ENCODE results near the gene TCTN2.

Gene TCTN2

GRCh38 chr12:123690191-123690840 is 19.4 kb downstream of the TCTN2 start:
- no peak for DNase-seq

DNA sequence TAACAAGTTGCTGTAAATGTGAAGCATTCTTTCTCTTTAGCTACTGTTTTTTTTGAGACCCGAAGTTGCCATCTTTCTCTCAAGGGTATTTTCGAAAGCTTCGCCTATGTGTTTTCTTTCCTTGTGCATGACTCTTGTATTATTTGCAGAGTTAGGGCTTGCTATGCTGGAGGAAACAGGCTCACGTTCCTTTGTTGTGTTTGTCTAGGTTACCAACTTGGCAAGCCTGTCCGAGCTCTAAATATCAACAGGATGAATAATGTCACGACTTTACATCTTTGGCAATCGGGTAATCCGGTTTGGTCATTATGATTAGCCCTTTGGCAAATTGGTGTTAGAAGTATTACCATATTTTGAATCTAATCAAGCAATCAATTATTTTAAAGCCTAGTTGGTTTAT is 25.3 kb downstream of the TCTN2 start:
- DNase-seq, result no peak

DNA sequence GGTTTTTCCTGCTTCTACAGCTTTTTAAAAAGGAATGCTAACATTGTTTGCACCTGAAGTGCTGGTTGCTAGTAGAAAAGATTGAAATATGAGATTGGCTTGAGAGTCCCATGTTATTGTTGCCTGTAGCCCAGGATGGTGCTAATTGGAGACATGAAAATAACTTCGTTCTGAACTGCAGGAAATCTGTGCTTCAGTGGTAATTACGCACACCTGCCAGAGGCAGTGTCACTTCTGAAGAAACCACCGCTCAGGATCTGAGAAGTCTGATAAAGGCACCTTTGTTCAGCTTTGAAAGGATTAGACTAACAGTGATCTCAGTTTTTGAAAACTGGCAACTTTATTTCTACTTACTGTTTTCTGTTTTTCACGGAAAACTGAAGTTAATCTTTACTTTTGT is 25.7 kb downstream of the TCTN2 start:
- no peak for DNase-seq

GRCh38 chr12:123705935-123706334 is 35.0 kb downstream of the TCTN2 start:
- no peak for DNase-seq

GRCh38 chr12:123707466-123707865 is 36.6 kb downstream of the TCTN2 start:
- no peak for DNase-seq

DNA sequence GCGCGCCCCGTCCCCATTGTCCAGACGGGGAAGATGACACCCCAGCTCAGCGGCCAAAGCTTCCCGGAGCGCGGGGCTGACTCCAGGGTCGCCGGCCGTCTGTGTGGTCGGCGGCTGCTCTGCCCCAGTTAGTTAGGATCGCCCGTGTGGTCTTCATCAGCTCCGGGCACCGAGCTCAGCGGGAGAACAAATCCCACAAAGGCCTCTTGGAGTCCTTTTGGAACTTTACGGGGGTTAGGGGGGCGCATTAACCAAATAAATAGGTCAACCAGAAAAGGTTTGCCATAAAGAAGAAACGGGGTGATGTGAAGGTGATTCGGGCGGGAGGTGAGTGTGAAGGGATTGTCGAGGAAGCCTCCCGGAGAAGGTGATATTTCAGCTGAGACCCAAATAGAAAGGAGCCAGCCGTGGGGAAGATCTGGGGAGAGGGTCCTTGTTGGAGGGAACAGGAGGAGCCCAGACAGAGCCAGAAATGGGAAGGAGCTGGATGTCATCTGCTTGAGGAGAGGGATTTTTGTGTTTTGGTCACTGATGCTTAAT is 41.9 kb downstream of the TCTN2 start:
- no peak for DNase-seq

GRCh38 chr12:123713398-123713797 is 42.5 kb downstream of the TCTN2 start:
- DNase-seq, result no peak

- peak; percentile 73 for DNase-seq
These were observed 43.1 kb downstream of the TCTN2 start for GRCh38 chr12:123713823-123714585.

DNA sequence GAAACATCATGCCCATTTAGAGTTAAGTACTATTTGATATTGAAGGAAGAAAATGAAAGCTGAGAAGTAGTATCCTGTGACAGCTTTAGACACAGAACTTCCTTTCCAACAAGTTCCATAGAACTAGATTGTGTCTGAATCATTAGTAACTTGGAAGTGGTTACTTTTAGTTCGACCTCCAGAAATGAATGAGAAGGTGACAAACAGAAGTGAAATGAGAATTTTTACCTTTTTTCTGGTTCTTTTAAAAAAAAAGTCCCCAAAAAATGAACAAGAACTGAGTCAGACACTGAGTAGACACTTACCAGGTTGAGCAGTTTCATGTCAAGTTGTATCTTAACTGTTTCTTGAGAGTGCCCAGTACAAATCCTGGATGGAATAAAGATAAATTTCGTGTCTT is 44.3 kb downstream of the TCTN2 start:
- DNase-seq, result no peak

GRCh38 chr12:123717350-123717749 is 46.4 kb downstream of the TCTN2 start:
- no peak for DNase-seq

DNA sequence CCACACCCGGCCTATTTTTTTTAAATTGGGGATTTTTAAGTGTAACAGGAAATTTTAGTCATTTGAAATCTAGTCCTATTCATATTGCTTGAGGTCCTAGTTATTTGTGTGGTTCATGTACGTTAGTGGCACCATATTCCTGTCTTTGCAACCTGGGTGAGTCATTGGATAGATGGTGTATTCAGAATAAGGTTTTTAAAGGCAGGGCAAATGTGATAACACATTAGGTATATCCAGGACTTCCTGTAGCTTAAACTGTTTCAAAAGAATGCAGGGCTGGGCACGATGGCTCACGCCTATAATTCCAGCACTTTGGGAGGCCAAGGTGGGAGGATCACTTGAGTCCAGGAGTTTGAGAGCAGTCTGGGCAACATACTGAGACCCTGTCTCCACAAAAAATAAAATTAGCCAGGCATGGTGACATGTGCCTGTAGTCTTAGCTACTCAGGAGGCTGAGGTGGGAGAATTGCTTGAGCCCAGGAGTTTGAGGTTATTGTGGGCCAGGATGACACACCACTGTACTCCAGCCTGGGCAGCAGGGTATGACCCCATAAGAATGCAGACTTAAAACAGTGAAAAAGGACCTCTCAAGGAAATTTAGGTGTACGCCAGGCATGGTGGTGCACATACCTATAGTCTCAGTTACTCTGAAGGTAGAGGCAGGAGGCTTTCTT is 49.4 kb downstream of the TCTN2 start:
- DNase-seq, result no peak

GRCh38 chr12:123721245-123721644 is 50.3 kb downstream of the TCTN2 start:
- DNase-seq, result no peak

DNA sequence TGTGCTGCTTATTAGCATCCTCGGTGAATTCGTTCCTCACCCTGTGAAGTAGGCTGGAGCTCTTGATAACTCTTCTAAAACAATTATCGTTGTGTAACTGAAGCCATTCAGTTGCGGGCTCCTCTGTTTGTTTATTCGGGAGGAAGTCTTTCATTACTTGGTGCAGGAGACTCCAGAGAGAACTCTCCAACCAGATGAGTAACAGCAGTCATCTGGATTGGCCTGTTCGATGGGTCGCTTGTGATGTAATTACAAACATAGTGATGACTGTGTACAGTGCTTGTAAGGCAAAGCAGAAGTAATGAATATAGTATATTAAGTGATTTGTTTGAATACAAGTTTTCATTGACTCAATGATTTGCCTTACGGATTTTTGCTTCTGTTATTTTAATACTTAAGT is 52.1 kb downstream of the TCTN2 start:
- DNase-seq, result no peak

GRCh38 chr12:123723765-123724164 is 52.9 kb downstream of the TCTN2 start:
- DNase-seq, result peak; percentile 52

GRCh38 chr12:123726244-123726643 is 55.3 kb downstream of the TCTN2 start:
- no peak for DNase-seq

GRCh38 chr12:123726962-123727361 is 56.0 kb downstream of the TCTN2 start:
- no peak for DNase-seq

DNA sequence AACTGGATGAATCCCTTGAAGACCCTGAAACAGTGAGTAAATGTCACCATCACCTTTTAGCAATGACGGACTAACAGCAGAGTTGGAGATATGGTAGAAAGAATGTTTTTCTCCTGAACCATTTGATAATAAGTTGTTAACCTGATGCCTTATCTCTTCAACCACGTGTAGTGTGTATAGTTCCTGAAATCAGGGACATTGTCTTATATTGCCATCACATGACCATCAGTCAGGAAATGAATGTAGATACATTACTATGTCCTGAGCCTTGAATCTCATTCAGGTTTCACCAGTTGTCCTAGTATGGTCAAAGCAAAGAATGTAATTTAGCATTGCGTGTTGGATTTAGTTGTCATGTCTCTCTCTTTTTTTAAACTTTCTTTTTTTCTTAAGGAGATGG is 57.0 kb downstream of the TCTN2 start:
- no peak for DNase-seq

GRCh38 chr12:123731596-123731995 is 60.7 kb downstream of the TCTN2 start:
- DNase-seq, result no peak

DNA sequence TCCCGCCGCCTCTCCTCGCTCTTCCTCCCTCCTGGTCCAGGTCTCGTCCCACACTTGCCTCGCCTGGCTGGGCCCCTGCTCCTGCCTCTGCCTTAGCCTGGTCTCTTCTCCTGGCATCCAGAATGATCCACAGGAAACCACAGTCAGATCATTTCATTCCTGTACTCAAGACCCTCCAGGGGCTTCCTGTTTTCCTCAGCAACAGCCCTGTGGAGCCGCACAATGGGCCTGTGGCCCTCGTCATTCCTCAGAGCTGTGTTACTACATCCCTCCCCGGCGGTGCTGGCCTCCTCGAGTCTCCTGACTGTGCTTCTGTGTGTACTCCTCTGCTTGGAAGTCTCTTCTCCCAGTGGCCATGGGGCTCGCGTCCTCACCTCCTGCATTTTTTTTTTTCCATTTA is 61.3 kb downstream of the TCTN2 start:
- no peak for DNase-seq

- DNase-seq, result no peak
These were observed 62.3 kb downstream of the TCTN2 start for GRCh38 chr12:123733229-123733628.

- no peak for DNase-seq
These were observed 63.4 kb downstream of the TCTN2 start for GRCh38 chr12:123734268-123734667.

DNA sequence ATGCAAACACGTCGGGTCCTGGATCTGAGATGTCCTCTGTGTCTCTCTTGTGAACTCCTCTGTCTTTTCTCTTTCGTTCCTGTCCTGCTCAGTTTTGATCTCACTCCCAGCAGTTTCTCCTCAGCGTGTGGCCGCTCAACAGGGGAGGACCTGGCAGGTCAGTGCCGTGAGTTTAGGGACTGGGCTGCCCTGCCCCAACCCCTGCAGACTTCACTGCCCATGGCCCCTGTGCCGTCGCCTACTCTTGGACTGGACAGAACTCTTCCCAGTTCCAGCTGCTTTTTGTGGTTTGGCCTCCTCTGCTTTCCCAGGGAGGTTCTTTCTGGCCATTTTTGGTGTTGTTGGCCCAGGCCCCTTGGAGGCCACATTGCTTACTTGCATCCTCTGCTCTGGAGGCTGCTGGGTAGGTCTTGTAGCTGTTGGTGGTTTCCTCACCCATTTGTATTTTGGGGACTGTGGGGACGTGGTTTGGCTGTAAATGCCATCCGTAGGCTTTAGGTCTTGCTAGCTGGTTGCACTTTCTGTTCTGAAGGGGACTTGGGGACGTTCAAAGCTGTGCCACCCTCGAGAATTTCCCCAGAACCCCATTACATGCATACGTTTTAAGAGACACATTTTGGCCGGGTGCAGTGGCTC is 71.1 kb downstream of the TCTN2 start:
- no peak for DNase-seq

GRCh38 chr12:123743002-123743401 is 72.1 kb downstream of the TCTN2 start:
- DNase-seq, result no peak

Measured in stimulated activated CD4-positive, alpha-beta T cell treated with anti-CD3 and anti-CD28 coated beads, Interleukin-1b, Interleukin-23, amount 100 ng/mL, for 48 hours (primary cell).